WTC11 (cell line): ENCODE measurements around the gene DEFB113. TPM values are rescaled to one million over a fixed set of nuclear protein-coding genes. Genes with fewer than 3 reads are reported as not detected.

ENCODE experiments used
- ATAC-seq: fragments of 200-7000 bp; cut with Tn5 transposase; 2 replicates; pipeline ENCODE4 v1.10.0; 2021; ENCODE audit warnings: mild to moderate bottlenecking, moderate library complexity
- CTCF ChIA-PET: fragments of 300-600 bp; sonication (Branson Sonifier 250); formaldehyde crosslinking; loops from one replicate; lab custom pipeline; 2021; ENCODE audit warnings: antibody characterized with exemption; lab: Charles Lee
- POLR2A ChIA-PET: fragments of 350-600 bp; sonication (Branson Sonifier 250); formaldehyde crosslinking; loops from one replicate; lab custom pipeline; 2021; ENCODE audit warnings: antibody characterized with exemption; lab: Charles Lee
- DNase-seq: peaks from one replicate; pipeline ENCODE4 v3.0.0; 2021; ENCODE audit warnings: low spot score
- H3K27ac Mint-ChIP-seq: 2 replicates; pipeline ENCODE4 v1.8.0; 2021; ENCODE audit warnings: mixed read lengths
- H3K27me3 Mint-ChIP-seq: 2 replicates; pipeline ENCODE4 v1.8.0; 2021; ENCODE audit warnings: low read depth, mild to moderate bottlenecking, moderate library complexity, mixed read lengths
- H3K36me3 Mint-ChIP-seq: 2 replicates; pipeline ENCODE4 v1.8.0; 2021; ENCODE audit warnings: mixed read lengths
- H3K4me1 Mint-ChIP-seq: 2 replicates; pipeline ENCODE4 v1.8.0; 2022; ENCODE audit warnings: mixed read lengths
- H3K4me3 Mint-ChIP-seq: 2 replicates; pipeline ENCODE4 v1.8.0; 2021; ENCODE audit warnings: mild to moderate bottlenecking, moderate library complexity, mixed read lengths
- H3K9me3 Mint-ChIP-seq: 2 replicates; pipeline ENCODE4 v1.8.0; 2021; ENCODE audit warnings: mixed read lengths
- ESRRA ChIP-seq: sonication (generic); formaldehyde crosslinking; IDR thresholded peaks from 2 replicates; pipeline ENCODE4 v1.8.1; 2022; ENCODE audit warnings: mild to moderate bottlenecking, missing genetic modification reagents, borderline replicate concordance
- FOXK1 ChIP-seq: sonication (generic); formaldehyde crosslinking; IDR thresholded peaks from 2 replicates; pipeline ENCODE4 v1.8.0; 2022; ENCODE audit warnings: mild to moderate bottlenecking, moderate library complexity, missing genetic modification reagents
- GTF2I ChIP-seq: fragments of 250-450 bp; sonication (Bioruptor Pico); conservative IDR thresholded peaks from 2 replicates; pipeline ENCODE4 v1.4.0; 2021; ENCODE audit warnings: mild to moderate bottlenecking
- IRF2 ChIP-seq: sonication (generic); formaldehyde crosslinking; IDR thresholded peaks from 2 replicates; pipeline ENCODE4 v1.8.0; 2022; ENCODE audit warnings: low read depth, missing genetic modification reagents, borderline replicate concordance
- KAT7 ChIP-seq: sonication (generic); formaldehyde crosslinking; IDR thresholded peaks from 2 replicates; pipeline ENCODE4 v1.8.1; 2023; ENCODE audit warnings: missing genetic modification reagents, mild to moderate bottlenecking, borderline replicate concordance
- NR1H2 ChIP-seq: sonication (generic); formaldehyde crosslinking; IDR thresholded peaks from 2 replicates; pipeline ENCODE4 v1.9.0; 2021; ENCODE audit warnings: mild to moderate bottlenecking, moderate library complexity, missing genetic modification reagents
- OVOL2 ChIP-seq: fragments of 250-450 bp; sonication (Bioruptor Pico); IDR thresholded peaks from 2 replicates; pipeline ENCODE4 v1.9.0; 2021; ENCODE audit warnings: mild to moderate bottlenecking, borderline replicate concordance
- PRRX2 ChIP-seq: fragments of 250-450 bp; sonication (Bioruptor Pico); IDR thresholded peaks from 2 replicates; pipeline ENCODE4 v1.8.0; 2021; ENCODE audit warnings: mild to moderate bottlenecking
- TP53 ChIP-seq: sonication (generic); formaldehyde crosslinking; IDR thresholded peaks from 2 replicates; pipeline ENCODE4 v1.8.1; 2023; ENCODE audit warnings: mild to moderate bottlenecking, missing genetic modification reagents
- ZBTB21 ChIP-seq: sonication (generic); formaldehyde crosslinking; IDR thresholded peaks from 2 replicates; pipeline ENCODE4 v1.8.1; 2023; ENCODE audit warnings: mild to moderate bottlenecking, missing genetic modification reagents, borderline replicate concordance
- ZNF138 ChIP-seq: sonication (generic); formaldehyde crosslinking; conservative IDR thresholded peaks from 2 replicates; pipeline ENCODE4 v1.8.1; 2022; ENCODE audit warnings: mild to moderate bottlenecking, moderate library complexity, missing genetic modification reagents
- ZNF317 ChIP-seq: sonication (generic); formaldehyde crosslinking; IDR thresholded peaks from 2 replicates; pipeline ENCODE4 v1.8.1; 2023; ENCODE audit warnings: low read depth, mild to moderate bottlenecking, moderate library complexity, missing genetic modification reagents, borderline replicate concordance
- total RNA-seq: library from RNA; stranded (reverse); gene quantifications from 3 replicates; pipeline ENCODE4 v1.2.3, GENCODE V29; 2021
- TF ChIP-seq, protein P1 (sequence below): fragments of 250-450 bp; sonication (Bioruptor Pico); IDR thresholded peaks from 2 replicates; pipeline ENCODE4 v1.9.0; 2021; ENCODE audit warnings: mild to moderate bottlenecking, borderline replicate concordance
- TF ChIP-seq, protein P2 (sequence below): sonication (generic); formaldehyde crosslinking; IDR thresholded peaks from 2 replicates; pipeline ENCODE4 v1.8.1; 2022; ENCODE audit warnings: mild to moderate bottlenecking, missing genetic modification reagents, moderate library complexity, borderline replicate concordance
- TF ChIP-seq, protein P3 (sequence below): sonication (generic); formaldehyde crosslinking; IDR thresholded peaks from 2 replicates; pipeline ENCODE4 v1.8.0; 2022; ENCODE audit warnings: mild to moderate bottlenecking, missing genetic modification reagents
- TF ChIP-seq, protein P4 (sequence below): sonication (generic); formaldehyde crosslinking; IDR thresholded peaks from 2 replicates; pipeline ENCODE4 v1.8.1; 2023; ENCODE audit warnings: mild to moderate bottlenecking, missing genetic modification reagents
- TF ChIP-seq, protein P5 (sequence below): sonication (generic); formaldehyde crosslinking; IDR thresholded peaks from 2 replicates; pipeline ENCODE4 v1.8.0; 2022; ENCODE audit warnings: mild to moderate bottlenecking, missing genetic modification reagents

DEFB113 gene
- total RNA-seq, 1 experiment from 2014 or later: not detected

DNA sequence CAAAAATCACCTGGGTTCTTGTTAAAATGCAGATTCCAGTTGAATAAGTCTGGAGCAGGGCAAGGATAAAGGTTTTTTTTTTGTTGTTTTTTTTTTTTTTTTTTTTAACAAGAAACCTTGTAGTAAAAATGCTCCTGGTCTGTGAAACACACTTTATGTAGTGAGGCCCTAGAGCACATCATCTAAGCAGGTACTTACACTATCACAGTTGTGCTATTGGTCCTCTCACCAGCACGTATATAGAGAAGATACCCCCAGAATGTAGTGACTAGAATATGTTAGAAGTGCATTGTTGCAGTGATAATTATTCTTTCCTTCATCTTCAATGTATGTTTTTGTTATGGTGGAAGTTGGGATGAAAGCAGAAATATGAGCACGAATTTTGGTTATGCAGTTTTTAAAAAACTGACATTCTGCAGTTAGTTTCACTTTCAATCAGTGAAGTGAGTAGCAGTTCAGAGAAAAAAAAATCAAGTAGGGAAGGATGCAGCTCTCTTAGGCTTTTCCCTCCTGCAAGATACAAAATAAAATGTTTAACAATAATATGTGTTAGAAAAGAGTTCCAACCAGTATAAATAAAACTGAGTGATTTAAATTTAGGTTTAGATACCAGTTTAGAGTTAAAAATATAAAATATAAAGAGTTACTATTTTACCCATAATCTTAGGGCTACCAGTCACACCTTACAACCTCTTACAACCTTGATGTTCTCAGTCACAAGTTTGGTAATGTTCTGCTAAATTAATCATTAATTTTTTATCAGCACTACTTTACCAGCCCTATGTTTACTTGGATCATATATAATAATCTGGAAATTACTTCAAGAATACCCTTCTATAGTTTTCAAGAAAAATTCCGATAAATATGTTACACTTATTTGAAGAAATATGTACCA, 9.2 kb upstream of the DEFB113 start (continued):
- TF ChIP-seq, protein P1, sequence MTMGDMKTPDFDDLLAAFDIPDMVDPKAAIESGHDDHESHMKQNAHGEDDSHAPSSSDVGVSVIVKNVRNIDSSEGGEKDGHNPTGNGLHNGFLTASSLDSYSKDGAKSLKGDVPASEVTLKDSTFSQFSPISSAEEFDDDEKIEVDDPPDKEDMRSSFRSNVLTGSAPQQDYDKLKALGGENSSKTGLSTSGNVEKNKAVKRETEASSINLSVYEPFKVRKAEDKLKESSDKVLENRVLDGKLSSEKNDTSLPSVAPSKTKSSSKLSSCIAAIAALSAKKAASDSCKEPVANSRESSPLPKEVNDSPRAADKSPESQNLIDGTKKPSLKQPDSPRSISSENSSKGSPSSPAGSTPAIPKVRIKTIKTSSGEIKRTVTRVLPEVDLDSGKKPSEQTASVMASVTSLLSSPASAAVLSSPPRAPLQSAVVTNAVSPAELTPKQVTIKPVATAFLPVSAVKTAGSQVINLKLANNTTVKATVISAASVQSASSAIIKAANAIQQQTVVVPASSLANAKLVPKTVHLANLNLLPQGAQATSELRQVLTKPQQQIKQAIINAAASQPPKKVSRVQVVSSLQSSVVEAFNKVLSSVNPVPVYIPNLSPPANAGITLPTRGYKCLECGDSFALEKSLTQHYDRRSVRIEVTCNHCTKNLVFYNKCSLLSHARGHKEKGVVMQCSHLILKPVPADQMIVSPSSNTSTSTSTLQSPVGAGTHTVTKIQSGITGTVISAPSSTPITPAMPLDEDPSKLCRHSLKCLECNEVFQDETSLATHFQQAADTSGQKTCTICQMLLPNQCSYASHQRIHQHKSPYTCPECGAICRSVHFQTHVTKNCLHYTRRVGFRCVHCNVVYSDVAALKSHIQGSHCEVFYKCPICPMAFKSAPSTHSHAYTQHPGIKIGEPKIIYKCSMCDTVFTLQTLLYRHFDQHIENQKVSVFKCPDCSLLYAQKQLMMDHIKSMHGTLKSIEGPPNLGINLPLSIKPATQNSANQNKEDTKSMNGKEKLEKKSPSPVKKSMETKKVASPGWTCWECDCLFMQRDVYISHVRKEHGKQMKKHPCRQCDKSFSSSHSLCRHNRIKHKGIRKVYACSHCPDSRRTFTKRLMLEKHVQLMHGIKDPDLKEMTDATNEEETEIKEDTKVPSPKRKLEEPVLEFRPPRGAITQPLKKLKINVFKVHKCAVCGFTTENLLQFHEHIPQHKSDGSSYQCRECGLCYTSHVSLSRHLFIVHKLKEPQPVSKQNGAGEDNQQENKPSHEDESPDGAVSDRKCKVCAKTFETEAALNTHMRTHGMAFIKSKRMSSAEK (CRISPR knock-in tag): no peak
- TF ChIP-seq ESRRA (CRISPR knock-in tag) (no peak), NR1H2 (CRISPR knock-in tag) (no peak), ZBTB21 (CRISPR knock-in tag) (no peak)
- TF ChIP-seq, protein P2, sequence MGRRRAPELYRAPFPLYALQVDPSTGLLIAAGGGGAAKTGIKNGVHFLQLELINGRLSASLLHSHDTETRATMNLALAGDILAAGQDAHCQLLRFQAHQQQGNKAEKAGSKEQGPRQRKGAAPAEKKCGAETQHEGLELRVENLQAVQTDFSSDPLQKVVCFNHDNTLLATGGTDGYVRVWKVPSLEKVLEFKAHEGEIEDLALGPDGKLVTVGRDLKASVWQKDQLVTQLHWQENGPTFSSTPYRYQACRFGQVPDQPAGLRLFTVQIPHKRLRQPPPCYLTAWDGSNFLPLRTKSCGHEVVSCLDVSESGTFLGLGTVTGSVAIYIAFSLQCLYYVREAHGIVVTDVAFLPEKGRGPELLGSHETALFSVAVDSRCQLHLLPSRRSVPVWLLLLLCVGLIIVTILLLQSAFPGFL (CRISPR knock-in tag): no peak

DNA sequence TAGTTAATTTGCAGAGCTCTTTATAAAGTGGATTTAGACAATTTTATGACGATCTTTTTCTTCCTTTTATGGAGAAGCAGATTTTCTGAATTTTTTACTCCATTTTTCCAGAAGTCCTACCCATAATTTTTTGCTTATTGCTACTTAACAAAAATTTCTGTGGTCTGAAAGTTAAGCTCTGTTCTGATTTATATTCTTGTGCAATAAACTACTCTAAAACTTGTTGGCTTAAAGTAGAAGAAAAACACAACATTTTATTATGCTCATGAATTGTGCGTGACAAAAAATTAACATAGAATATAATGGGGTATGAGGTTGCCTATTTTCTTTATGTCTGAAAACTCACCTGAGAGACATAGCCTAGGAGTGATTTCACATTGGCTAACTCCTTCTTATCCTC, 2.6 kb downstream of the DEFB113 start:
- ChIA-PET CTCF (no interaction called here), POLR2A (no interaction called here)
- DNase-seq (no peak), ATAC-seq (no peak)
- Mint-ChIP-seq H3K36me3 (no peaks in the 10 kb centered on the region), H3K4me3 (peak overlapping the region; percentile 22; the same call in 1 of the 2 replicates), H3K4me1 (peaks cover 45% of the 10 kb centered on the region), H3K27me3 (no peaks in the 10 kb centered on the region), H3K27ac (peak overlapping the region; percentile 83; the same call in 1 of the 2 replicates), H3K9me3 (no peaks in the 10 kb centered on the region)
- no peak for TF ChIP-seq TP53
- TF ChIP-seq, protein P3, sequence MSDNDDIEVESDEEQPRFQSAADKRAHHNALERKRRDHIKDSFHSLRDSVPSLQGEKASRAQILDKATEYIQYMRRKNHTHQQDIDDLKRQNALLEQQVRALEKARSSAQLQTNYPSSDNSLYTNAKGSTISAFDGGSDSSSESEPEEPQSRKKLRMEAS (CRISPR knock-in tag): no peak
- TF ChIP-seq, protein P4, sequence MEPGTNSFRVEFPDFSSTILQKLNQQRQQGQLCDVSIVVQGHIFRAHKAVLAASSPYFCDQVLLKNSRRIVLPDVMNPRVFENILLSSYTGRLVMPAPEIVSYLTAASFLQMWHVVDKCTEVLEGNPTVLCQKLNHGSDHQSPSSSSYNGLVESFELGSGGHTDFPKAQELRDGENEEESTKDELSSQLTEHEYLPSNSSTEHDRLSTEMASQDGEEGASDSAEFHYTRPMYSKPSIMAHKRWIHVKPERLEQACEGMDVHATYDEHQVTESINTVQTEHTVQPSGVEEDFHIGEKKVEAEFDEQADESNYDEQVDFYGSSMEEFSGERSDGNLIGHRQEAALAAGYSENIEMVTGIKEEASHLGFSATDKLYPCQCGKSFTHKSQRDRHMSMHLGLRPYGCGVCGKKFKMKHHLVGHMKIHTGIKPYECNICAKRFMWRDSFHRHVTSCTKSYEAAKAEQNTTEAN (CRISPR knock-in tag): no peak
- no peak for TF ChIP-seq ZNF317 (CRISPR knock-in tag)
- no peak for TF ChIP-seq OVOL2 (CRISPR knock-in tag)
- TF ChIP-seq, protein P5, sequence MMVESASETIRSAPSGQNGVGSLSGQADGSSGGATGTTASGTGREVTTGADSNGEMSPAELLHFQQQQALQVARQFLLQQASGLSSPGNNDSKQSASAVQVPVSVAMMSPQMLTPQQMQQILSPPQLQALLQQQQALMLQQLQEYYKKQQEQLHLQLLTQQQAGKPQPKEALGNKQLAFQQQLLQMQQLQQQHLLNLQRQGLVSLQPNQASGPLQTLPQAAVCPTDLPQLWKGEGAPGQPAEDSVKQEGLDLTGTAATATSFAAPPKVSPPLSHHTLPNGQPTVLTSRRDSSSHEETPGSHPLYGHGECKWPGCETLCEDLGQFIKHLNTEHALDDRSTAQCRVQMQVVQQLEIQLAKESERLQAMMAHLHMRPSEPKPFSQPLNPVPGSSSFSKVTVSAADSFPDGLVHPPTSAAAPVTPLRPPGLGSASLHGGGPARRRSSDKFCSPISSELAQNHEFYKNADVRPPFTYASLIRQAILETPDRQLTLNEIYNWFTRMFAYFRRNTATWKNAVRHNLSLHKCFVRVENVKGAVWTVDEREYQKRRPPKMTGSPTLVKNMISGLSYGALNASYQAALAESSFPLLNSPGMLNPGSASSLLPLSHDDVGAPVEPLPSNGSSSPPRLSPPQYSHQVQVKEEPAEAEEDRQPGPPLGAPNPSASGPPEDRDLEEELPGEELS: no peak
- TF ChIP-seq KAT7 (CRISPR knock-in tag): no peak
- TF ChIP-seq PRRX2 (CRISPR knock-in tag): no peak
- TF ChIP-seq GTF2I (CRISPR knock-in tag): no peak
- TF ChIP-seq, protein P1 (CRISPR knock-in tag): no peak
- TF ChIP-seq ZNF138 (CRISPR knock-in tag): no peak
- TF ChIP-seq IRF2 (CRISPR knock-in tag): no peak
- no peak for TF ChIP-seq FOXK1
